ENCODE results near the gene POLA1. TPM values are rescaled to one million over a fixed set of nuclear protein-coding genes. Genes with fewer than 3 reads are reported as not detected.

Gene POLA1
- total RNA-seq, 2 donors from 2014 or later, result 6.7 to 7.2 TPM

DNA sequence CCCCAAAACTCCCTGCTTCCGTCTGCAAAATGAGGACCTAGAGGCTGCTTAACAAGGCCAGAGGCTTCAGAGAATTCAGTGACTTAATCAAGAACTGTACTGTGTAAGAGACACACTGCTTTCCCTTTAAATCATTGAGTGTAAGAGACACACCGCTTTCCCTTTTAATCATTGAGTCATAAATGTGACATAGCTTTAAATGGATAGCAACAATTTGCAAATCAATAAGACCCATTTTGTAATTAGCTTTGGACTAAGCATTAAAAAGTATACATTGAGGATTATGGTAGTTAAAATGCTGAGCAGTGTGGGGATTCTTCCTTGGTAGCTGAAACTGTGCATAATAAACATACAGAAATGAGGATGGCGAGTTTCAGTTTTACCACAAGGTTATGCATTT lies 290.2 kb downstream of the POLA1 start:
- Histone ChIP-seq H3K9me3 (no peaks in the 10 kb centered on the region), H3K36me3 (no peaks in the 10 kb centered on the region), H3K4me3 (no peak overlapping the region), H3K27ac (no peak overlapping the region), H3K27me3 (no peaks in the 10 kb centered on the region), H3K4me1 (no peaks in the 10 kb centered on the region)
- TF ChIP-seq, protein P1, sequence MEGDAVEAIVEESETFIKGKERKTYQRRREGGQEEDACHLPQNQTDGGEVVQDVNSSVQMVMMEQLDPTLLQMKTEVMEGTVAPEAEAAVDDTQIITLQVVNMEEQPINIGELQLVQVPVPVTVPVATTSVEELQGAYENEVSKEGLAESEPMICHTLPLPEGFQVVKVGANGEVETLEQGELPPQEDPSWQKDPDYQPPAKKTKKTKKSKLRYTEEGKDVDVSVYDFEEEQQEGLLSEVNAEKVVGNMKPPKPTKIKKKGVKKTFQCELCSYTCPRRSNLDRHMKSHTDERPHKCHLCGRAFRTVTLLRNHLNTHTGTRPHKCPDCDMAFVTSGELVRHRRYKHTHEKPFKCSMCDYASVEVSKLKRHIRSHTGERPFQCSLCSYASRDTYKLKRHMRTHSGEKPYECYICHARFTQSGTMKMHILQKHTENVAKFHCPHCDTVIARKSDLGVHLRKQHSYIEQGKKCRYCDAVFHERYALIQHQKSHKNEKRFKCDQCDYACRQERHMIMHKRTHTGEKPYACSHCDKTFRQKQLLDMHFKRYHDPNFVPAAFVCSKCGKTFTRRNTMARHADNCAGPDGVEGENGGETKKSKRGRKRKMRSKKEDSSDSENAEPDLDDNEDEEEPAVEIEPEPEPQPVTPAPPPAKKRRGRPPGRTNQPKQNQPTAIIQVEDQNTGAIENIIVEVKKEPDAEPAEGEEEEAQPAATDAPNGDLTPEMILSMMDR (IDR thresholded peaks at IDR 0.05), result no peak
- DNase-seq (ENCODE audit: low spot score), result no peak

DNA sequence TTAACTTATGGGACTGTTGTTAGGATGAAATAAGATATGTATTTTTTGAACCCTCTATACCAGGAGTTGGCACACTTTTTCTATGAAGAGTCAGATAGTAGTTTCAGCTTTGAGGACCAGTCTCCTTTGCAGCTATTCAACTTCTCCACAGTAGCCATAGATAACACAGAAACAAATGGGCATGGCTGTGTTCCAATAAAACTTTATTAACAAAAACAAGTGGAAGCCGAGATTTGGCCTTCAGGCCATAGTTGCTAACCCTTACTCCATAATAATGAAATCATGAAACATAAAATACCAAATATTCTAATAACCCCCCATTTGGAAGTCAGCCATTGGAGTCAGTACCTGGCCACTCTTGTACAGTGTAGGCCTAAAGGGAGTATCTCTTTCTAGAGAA lies 291.4 kb downstream of the POLA1 start:
- no peak for DNase-seq (ENCODE audit: low spot score)
- TF ChIP-seq, protein P1 (IDR thresholded peaks at IDR 0.05), result no peak
- Histone ChIP-seq H3K27ac (no peak overlapping the region), H3K27me3 (no peaks in the 10 kb centered on the region), H3K36me3 (no peaks in the 10 kb centered on the region), H3K4me1 (no peaks in the 10 kb centered on the region), H3K9me3 (no peaks in the 10 kb centered on the region), H3K4me3 (no peak overlapping the region)

DNA sequence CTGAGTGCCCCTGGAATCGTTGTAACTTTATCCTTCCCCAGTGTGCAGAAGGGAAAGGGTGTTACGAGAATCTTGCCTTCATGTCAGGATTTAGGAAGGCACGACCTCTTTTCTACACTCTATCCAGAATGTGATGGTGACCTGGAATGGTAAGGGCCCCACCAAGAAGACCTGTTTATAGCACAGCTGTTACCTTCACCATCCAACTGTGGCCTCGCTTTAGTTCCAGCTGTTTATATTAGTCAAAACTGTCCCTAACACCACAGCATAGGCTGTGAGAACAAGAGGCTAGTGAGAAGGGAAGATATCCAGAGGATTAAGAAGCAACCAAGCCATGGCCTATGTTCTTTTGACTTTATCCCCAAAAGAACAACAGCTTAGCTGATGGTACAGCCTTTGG lies 294.0 kb downstream of the POLA1 start:
- Histone ChIP-seq H3K9me3 (no peaks in the 10 kb centered on the region), H3K36me3 (no peaks in the 10 kb centered on the region), H3K4me1 (no peaks in the 10 kb centered on the region), H3K27me3 (no peaks in the 10 kb centered on the region), H3K4me3 (no peak overlapping the region), H3K27ac (no peak overlapping the region)
- TF ChIP-seq, protein P1 (IDR thresholded peaks at IDR 0.05), result no peak
- no peak for DNase-seq (ENCODE audit: low spot score)

DNA sequence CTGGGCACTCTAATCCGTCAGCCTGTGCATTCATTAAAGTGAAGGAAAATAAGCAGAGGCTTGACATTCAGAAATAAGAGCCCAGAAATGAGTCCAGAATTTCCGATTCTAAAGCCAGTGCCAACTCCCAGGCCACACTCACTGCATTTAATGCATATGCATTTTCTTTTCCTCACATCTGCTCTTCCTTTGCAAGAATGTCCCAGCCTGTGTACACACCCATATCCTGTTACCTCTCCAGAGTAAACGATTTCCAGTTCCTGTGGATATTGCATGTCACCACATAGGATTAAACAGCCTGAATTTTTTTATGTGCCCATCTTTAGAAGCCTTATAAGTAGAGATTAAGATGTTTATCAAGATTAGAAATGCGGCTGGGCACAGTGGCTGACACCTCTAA lies 294.6 kb downstream of the POLA1 start:
- Histone ChIP-seq H3K36me3 (no peaks in the 10 kb centered on the region), H3K27me3 (no peaks in the 10 kb centered on the region), H3K4me1 (no peaks in the 10 kb centered on the region), H3K4me3 (no peak overlapping the region), H3K27ac (no peak overlapping the region), H3K9me3 (no peaks in the 10 kb centered on the region)
- TF ChIP-seq, protein P1 (IDR thresholded peaks at IDR 0.05), result no peak
- DNase-seq (ENCODE audit: low spot score), result no peak

DNA sequence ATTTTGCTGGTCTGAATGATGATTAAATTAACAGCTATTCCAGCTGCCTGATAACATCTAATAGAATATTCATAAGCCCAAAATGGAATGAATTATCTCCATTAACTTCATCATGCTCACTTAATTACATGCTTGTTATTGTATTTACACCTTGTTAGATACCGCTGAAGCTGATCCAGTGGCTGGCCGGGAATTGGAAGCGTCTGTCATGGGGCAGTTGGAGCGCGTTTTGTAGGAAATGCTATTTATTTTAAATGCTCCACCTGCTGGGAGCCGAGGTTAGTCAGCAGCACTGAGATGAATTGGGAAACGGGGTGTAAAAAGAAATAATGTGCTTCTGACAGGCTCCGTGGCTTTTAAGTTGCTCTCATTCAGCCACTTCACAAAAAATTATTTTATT lies 296.8 kb downstream of the POLA1 start:
- no peak overlapping the region for H3K27ac ChIP-seq
- no peaks in the 10 kb centered on the region for H3K9me3 ChIP-seq
- no peaks in the 10 kb centered on the region for H3K36me3 ChIP-seq
- H3K4me3 ChIP-seq, result no peak overlapping the region
- DNase-seq (ENCODE audit: low spot score), result no peak
- TF ChIP-seq, protein P1 (IDR thresholded peaks at IDR 0.05), result no peak
- H3K27me3 ChIP-seq, result no peaks in the 10 kb centered on the region
- H3K4me1 ChIP-seq, result no peaks in the 10 kb centered on the region

DNA sequence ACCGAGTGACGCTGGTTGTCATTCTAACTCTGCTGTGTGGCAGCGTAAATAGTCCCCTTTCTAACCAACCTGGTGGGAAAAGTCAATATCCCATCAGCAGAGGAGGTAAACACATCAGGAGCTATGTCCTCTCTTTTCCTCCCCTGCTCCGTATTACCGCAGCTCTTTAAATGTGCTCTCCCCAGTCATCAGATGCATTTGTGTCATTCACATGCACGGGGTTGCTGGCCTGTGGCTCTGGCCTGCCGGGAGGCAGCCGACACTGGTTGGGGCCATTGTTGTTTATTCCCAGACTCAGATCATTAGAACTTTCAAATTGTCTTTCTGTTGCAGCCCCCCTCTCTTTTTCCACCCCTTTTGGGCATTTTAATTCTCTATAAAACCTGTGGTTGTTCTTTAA lies 300.2 kb downstream of the POLA1 start:
- no peaks in the 10 kb centered on the region for H3K27me3 ChIP-seq
- H3K4me1 ChIP-seq, result no peaks in the 10 kb centered on the region
- no peak overlapping the region for H3K27ac ChIP-seq
- DNase-seq (ENCODE audit: low spot score), result no peak
- no peaks in the 10 kb centered on the region for H3K36me3 ChIP-seq
- no peak overlapping the region for H3K4me3 ChIP-seq
- TF ChIP-seq, protein P1 (IDR thresholded peaks at IDR 0.05), result no peak
- H3K9me3 ChIP-seq, result no peaks in the 10 kb centered on the region
